ENCODE data around the gene SKP2. TPM values are rescaled to one million over a fixed set of nuclear protein-coding genes. Genes with fewer than 3 reads are reported as not detected.
A peak's percentile ranks its signal among the peaks of the same experiment; 100 is the strongest.

SKP2 gene
- total RNA-seq, 2 experiments from 2014 or later, result 40.8 to 49.2 TPM

DNA sequence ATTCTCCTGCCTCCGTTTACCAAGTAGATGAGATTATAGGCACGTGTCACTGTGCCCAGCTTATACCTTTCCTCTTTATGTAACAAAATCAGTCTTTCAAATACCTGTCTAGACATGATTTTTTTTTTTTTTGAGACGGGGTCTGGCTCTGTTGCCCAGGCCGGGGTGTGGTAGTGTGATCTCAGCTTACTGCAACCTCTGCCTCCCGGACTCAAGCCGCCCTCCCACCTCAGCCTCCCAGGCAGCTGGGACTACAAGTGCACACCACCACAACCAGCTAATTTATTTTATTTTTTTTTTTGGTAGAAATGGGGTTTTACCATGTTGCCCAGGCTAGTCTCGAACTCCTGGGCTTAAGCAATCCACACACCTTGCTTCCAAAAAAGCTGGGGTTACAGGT lies 76.6 kb downstream of the SKP2 start:
- POLR2A ChIA-PET, result no interaction called here
- H3K4me1 Mint-ChIP-seq, result no peaks in the 10 kb centered on the region
- H3K27me3 Mint-ChIP-seq, result no peaks in the 10 kb centered on the region
- H3K36me3 Mint-ChIP-seq, result peaks cover 1% of the 10 kb centered on the region
- H3K27ac Mint-ChIP-seq, result no peak overlapping the region
- DNase-seq (no peak), ATAC-seq (ENCODE audit: low read depth) (no peak)
- no peak overlapping the region for H3K4me3 Mint-ChIP-seq
- H3K9me3 Mint-ChIP-seq, result no peaks in the 10 kb centered on the region

DNA sequence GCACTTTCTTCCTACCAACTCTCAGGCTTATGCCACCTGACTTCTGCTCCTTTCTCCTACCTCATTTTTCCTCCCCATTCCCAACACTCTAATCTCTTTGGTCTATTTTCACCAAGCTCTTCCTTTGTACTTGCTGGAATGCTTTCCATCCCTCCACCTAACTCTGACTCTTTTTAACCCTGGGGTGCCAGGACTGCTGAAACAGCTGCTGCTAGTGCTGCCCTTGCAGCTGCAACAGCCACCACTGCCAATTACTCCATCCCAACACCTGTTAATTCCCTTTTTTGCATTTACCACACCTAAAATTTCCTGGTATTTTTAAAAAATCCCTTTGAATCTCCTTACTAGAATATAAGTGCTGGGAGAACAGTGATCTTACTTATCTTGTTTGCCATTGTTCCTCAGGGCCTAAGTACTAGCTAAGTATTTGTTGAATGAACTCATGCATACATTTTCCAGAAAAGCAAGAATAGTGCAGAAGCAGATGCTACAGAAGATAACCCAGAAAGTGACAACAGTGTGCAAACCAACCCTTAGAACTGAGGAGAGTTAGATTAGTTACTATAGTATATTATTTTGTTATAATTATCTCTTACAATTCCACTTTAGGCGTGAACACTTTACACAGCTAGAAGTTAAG lies 78.4 kb downstream of the SKP2 start:
- no peaks in the 10 kb centered on the region for H3K4me1 Mint-ChIP-seq
- no peak overlapping the region for H3K27ac Mint-ChIP-seq
- ATAC-seq (ENCODE audit: low read depth) (no peak), DNase-seq (no peak)
- H3K9me3 Mint-ChIP-seq, result no peaks in the 10 kb centered on the region
- H3K4me3 Mint-ChIP-seq, result no peak overlapping the region
- H3K27me3 Mint-ChIP-seq, result no peaks in the 10 kb centered on the region
- POLR2A ChIA-PET, result no interaction called here
- peaks cover 1% of the 10 kb centered on the region for H3K36me3 Mint-ChIP-seq

DNA sequence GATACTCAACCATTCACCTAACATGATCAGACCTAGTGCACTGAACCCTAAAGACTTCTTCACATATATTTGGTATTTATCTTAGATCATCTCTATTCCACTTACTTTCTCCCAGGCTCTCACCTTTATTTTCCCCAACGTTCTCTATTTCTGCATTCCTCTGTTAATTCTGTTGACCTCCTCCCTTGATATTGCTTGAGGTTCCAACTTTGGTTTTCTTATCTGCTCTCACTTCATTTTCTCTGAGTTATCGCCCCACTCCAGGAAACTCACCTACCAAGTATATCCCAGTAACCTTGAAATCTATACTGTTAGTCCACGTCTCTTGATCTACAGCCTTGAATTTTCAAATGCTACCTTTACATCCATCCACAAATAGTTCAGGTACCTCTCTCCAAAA lies 80.6 kb downstream of the SKP2 start:
- H3K27ac Mint-ChIP-seq, result no peak overlapping the region
- no peak overlapping the region for H3K4me3 Mint-ChIP-seq
- POLR2A ChIA-PET, result no interaction called here
- no peak for DNase-seq
- no peaks in the 10 kb centered on the region for H3K9me3 Mint-ChIP-seq
- no peak for ATAC-seq (ENCODE audit: low read depth)
- H3K36me3 Mint-ChIP-seq, result peaks cover 3% of the 10 kb centered on the region
- H3K27me3 Mint-ChIP-seq, result no peaks in the 10 kb centered on the region
- no peaks in the 10 kb centered on the region for H3K4me1 Mint-ChIP-seq

Small RNAs within 50 kb of the gene (microRNA-seq; reads per million reads assigned to microRNA genes)
- gene MIR580, result 7.7 reads per million, percentile 6 among the genes with 10 or more reads in this experiment

Other genes with a start within 250 kb of the SKP2 start
- gene CAPSL, start 213.5 kb upstream of the SKP2 start, total RNA-seq, result not detected
- gene UGT3A1, start 160.7 kb upstream of the SKP2 start, total RNA-seq, result not detected
- gene UGT3A2, start 85.2 kb upstream of the SKP2 start, total RNA-seq, result not detected
- 10 to 100 TPM; 13.8 to 14.4 TPM for gene LMBRD2, start 224 bp upstream of the SKP2 start, total RNA-seq
- gene NADK2, start 89.8 kb downstream of the SKP2 start, total RNA-seq, result 10 to 100 TPM; 16.5 to 17.3 TPM
- not detected for gene RANBP3L, start 149.8 kb downstream of the SKP2 start, total RNA-seq